Suprapubic skin (tissue), 4 donors: ENCODE data around the gene PRKD3. TPM values are rescaled to one million over a fixed set of nuclear protein-coding genes. Genes with fewer than 3 reads are reported as not detected.
"Not testable (repeated sequence)": the region's sequence is repeated elsewhere in the genome, so short reads cannot be mapped to it uniquely, and the experiment has no call there.

Experiments
- DNase-seq, 2 donors: peaks; one replicate each; pipeline ENCODE4 v3.0.0-alpha.2; 2019; ENCODE audit warnings: low spot score in 2 of 2
- H3K27ac ChIP-seq: fragments of 200-600 bp; sonication (generic); one replicate; pipeline ENCODE4 v1.5.1; 2019
- H3K27me3 ChIP-seq: fragments of 200-600 bp; sonication (generic); one replicate; pipeline ENCODE4 v1.5.1; 2019
- H3K36me3 ChIP-seq: fragments of 200-600 bp; sonication (generic); one replicate; pipeline ENCODE4 v1.5.1; 2019
- H3K4me1 ChIP-seq: fragments of 200-600 bp; sonication (generic); one replicate; pipeline ENCODE4 v1.5.1; 2019
- H3K4me3 ChIP-seq: fragments of 200-600 bp; sonication (generic); one replicate; pipeline ENCODE4 v1.5.1; 2019; ENCODE audit warnings: mild to moderate bottlenecking
- H3K9me3 ChIP-seq: fragments of 200-600 bp; sonication (generic); one replicate; pipeline ENCODE4 v1.5.1; 2019
- EP300 ChIP-seq: sonication (generic); formaldehyde crosslinking; IDR thresholded peaks from one replicate; pipeline ENCODE4 v1.6.1; 2017; ENCODE audit warnings: antibody characterized with exemption
- POLR2A ChIP-seq, 2 donors: fragments of 450-650 bp; IDR thresholded peaks; one replicate each; pipeline ENCODE4 v1.6.1; 2017; ENCODE audit warnings: antibody characterized with exemption in 2 of 2, mild to moderate bottlenecking in 2 of 2, moderate library complexity in 2 of 2
- POLR2AphosphoS5 ChIP-seq, 3 donors: sonication (generic); formaldehyde crosslinking; IDR thresholded peaks; one replicate each; pipeline ENCODE4 v1.6.1; 2017; ENCODE audit warnings: antibody characterized with exemption in 3 of 3
- WGBS: methylation state at CpG from one replicate; pipeline ENCODE4 v1.1.5; 2018; 5-methylcytosine and 5-hydroxymethylcytosine counted together
- total RNA-seq, 4 donors: library from RNA; depleted of rRNA; stranded (reverse); fragments of >200 nt; gene quantifications; one replicate each; pipeline ENCODE4 v1.1.0, GENCODE V29; 2016
- TF ChIP-seq, protein P1 (sequence below), 2 donors: fragments of 200-600 bp in 1 of 2; fragments of 450-650 bp in 1 of 2; sonication (generic) in 1 of 2; IDR thresholded peaks; one replicate each; pipeline ENCODE4 v1.5.1; 2016 to 2019; ENCODE audit warnings: antibody characterized with exemption in 2 of 2, mild to moderate bottlenecking in 1 of 2, moderate library complexity in 1 of 2

The PRKD3 gene
- total RNA-seq, 4 donors from 2014 or later: 20.8 to 50.0 (median 34.3) TPM

DNA sequence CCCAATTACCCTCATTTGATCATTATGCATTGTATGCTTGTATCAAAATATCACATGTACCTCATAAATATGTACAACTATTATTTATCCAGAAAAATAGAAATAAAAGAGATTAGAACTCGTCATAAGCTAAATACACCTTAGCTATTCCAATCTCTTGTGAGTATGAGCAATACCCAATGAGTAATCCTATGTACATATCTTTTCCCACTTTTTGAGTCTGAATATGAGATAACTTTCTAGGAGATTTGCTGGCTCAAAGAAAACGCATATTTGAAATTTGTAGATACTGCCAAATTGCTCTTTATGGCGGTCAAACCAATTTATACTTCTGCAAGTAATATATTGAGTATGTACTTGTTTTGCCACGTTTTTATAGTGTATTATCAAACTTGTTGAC lies 24.1 kb downstream of the PRKD3 start:
- Histone ChIP-seq H3K4me1 (peaks cover 14% of the 10 kb centered on the region), H3K27ac (no peak overlapping the region)
- 89% methylated on average over 4 of the region's 4 CpGs for WGBS

DNA sequence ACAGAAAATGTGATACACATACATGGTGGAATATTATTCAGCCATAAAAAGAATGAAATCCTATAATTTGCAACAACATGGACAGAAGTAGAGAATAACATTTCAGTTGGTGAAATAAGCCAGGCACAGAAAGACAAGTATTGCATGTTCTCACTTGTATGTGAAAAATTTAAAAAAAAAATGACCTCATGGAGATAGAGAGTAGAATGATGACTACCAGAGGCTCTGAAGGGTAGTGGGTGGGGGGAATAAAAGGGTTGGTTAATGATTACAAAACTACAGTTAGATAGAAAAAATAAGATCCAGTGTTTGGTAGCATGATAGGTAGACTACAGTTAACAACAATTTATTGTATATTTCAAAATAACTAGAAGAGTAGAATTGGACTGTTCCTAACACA lies 24.5 kb downstream of the PRKD3 start:
- TF ChIP-seq POLR2AphosphoS5 (IDR thresholded peaks at IDR 0.05) (no peak), EP300 (no peak), POLR2A (IDR thresholded peaks at IDR 0.05) (no peak)
- TF ChIP-seq, protein P1, sequence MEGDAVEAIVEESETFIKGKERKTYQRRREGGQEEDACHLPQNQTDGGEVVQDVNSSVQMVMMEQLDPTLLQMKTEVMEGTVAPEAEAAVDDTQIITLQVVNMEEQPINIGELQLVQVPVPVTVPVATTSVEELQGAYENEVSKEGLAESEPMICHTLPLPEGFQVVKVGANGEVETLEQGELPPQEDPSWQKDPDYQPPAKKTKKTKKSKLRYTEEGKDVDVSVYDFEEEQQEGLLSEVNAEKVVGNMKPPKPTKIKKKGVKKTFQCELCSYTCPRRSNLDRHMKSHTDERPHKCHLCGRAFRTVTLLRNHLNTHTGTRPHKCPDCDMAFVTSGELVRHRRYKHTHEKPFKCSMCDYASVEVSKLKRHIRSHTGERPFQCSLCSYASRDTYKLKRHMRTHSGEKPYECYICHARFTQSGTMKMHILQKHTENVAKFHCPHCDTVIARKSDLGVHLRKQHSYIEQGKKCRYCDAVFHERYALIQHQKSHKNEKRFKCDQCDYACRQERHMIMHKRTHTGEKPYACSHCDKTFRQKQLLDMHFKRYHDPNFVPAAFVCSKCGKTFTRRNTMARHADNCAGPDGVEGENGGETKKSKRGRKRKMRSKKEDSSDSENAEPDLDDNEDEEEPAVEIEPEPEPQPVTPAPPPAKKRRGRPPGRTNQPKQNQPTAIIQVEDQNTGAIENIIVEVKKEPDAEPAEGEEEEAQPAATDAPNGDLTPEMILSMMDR (IDR thresholded peaks at IDR 0.05): no peak
- H3K9me3 ChIP-seq: no peaks in the 10 kb centered on the region
- no peaks in the 10 kb centered on the region for H3K36me3 ChIP-seq
- H3K4me1 ChIP-seq: peaks cover 10% of the 10 kb centered on the region
- no peak overlapping the region for H3K27ac ChIP-seq
- H3K27me3 ChIP-seq: no peaks in the 10 kb centered on the region
- H3K4me3 ChIP-seq: no peak overlapping the region
- no peak for DNase-seq

More for the DNA sequence above, 24.1 kb downstream of the PRKD3 start:
- Histone ChIP-seq H3K36me3 (no peaks in the 10 kb centered on the region), H3K4me3 (no peak overlapping the region), H3K9me3 (no peaks in the 10 kb centered on the region), H3K27me3 (no peaks in the 10 kb centered on the region)
- TF ChIP-seq, protein P1 (IDR thresholded peaks at IDR 0.05): no peak
- no peak for TF ChIP-seq POLR2AphosphoS5 (IDR thresholded peaks at IDR 0.05)
- no peak for TF ChIP-seq EP300
- TF ChIP-seq POLR2A (IDR thresholded peaks at IDR 0.05): no peak
- DNase-seq: no peak

DNA sequence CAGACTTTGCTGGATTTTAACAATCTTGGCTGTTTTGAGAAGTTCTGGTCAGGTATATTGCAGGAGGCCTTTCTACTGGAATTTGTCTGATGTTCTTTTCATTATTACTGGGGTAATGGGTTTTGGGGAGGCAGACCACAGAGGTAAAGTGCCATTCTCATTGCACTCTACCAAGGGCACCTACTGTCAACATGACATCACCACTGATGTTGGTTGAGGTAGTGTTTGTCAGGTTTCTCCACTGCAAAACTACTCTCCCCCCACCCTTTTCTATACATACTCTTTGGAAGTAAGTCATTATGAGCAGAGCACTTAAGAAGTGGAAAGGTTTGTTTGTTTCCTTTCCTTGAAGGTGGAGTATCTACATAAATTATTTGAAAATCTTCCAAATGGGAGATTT lies 27.0 kb downstream of the PRKD3 start:
- DNase-seq: no peak
- Histone ChIP-seq H3K27ac (no peak overlapping the region), H3K4me3 (no peak overlapping the region), H3K27me3 (no peaks in the 10 kb centered on the region), H3K9me3 (no peaks in the 10 kb centered on the region), H3K4me1 (peaks cover 9% of the 10 kb centered on the region), H3K36me3 (no peaks in the 10 kb centered on the region)
- TF ChIP-seq POLR2A (IDR thresholded peaks at IDR 0.05): no peak
- TF ChIP-seq EP300: no peak

DNA sequence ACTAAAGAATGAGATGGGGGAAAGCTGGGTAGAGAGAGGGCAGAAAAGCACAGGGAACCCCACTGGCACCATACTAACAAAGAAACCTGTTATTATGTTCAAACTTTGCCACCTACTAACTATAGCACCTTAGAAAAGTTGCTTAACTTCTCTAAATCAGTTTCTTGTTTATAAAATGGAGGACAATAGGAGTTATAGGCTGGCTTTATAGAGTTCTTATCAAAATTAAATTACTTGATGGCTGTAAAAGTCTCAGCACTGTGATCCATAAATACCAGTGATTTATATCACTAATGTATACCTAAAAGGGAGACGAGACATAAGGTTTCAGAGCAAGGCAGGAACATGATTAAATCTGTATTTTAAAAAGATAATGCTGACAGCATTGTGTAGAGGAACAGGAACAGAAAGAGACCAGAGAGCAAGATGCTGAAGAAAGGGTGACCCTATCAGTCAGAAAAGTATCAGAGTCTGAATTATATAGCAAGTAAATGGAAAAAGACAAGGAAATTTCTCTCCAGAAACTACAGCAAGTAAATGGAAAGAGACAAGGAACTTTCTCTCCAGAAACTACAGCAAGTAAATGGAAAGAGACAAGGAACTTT lies 29.1 kb downstream of the PRKD3 start:
- Histone ChIP-seq H3K36me3 (peaks cover 4% of the 10 kb centered on the region), H3K4me3 (no peak overlapping the region), H3K27me3 (no peaks in the 10 kb centered on the region), H3K4me1 (no peaks in the 10 kb centered on the region), H3K9me3 (no peaks in the 10 kb centered on the region), H3K27ac (no peak overlapping the region)
- 76% methylated on average over 1 of the region's 1 CpG for WGBS
- TF ChIP-seq POLR2AphosphoS5 (IDR thresholded peaks at IDR 0.05) (no peak), EP300 (no peak), POLR2A (IDR thresholded peaks at IDR 0.05) (no peak)
- TF ChIP-seq, protein P1 (IDR thresholded peaks at IDR 0.05): no peak
- DNase-seq: no peak

DNA sequence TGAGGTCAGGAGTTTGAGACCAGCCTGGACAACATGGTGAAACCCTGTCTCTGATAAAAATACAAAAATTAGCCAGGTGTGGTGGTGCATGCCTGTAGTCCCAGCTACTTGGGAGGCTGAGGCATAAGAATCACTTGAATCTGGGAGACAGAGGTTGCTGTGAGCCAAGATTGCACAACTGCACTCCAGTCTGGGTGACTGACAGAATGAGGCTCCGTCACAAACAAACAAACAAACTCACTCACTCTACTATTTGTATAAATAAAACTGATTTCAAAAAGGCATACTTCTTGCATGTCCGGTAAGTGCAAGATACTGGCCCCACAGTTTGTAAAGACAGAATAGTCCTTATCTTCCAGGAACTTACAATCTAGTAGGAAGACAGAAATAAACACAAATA lies 29.8 kb downstream of the PRKD3 start:
- H3K27ac ChIP-seq, DNase-seq, H3K9me3 ChIP-seq, H3K4me3 ChIP-seq, H3K27me3 ChIP-seq, H3K4me1 ChIP-seq: not testable (repeated sequence)
- peaks cover 10% of the 10 kb centered on the region for H3K36me3 ChIP-seq
- WGBS: 86% methylated on average over 2 of the region's 2 CpGs

DNA sequence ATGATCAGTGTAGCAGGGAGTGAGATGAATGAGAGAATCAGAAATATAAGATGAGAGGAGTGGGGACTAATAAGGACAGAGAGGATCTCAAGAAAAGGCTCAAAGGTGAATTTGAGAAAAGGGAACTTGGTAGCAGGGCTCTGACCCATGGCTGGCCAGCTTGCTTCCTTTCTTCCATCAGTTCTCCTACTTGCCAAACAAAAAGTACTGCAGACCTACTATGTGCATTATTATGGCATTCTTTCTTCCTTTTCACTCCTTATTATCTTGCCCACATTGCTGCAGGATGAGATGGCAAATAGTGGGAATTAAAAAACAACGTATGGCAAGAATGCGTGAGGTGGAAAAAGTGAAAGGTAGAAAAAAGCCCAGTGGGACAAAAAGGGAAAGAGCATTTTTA lies 33.0 kb downstream of the PRKD3 start:
- Histone ChIP-seq H3K27me3 (no peaks in the 10 kb centered on the region), H3K9me3 (no peaks in the 10 kb centered on the region), H3K36me3 (peaks cover 28% of the 10 kb centered on the region), H3K4me3 (no peak overlapping the region), H3K27ac (no peak overlapping the region), H3K4me1 (no peaks in the 10 kb centered on the region)
- no peak for DNase-seq
- WGBS: 91% methylated on average over 2 of the region's 2 CpGs
- no peak for TF ChIP-seq POLR2AphosphoS5 (IDR thresholded peaks at IDR 0.05)
- no peak for TF ChIP-seq EP300
- TF ChIP-seq, protein P1 (IDR thresholded peaks at IDR 0.05): no peak
- TF ChIP-seq POLR2A (IDR thresholded peaks at IDR 0.05): no peak
